GM08714 (cell line): Measurements from ENCODE around the gene PRAME.
"Not testable (repeated sequence)": the region's sequence is repeated elsewhere in the genome, so short reads cannot be mapped to it uniquely, and the experiment has no call there.

Experiments used
- H3K4me3 ChIP-seq: fragments of 200-500 bp; sonication (Bioruptor generic); 2 replicates; pipeline ENCODE4 v1.5.1; 2014; ENCODE audit warnings: mild to moderate bottlenecking, low read length, inconsistent platforms
- ZNF274 ChIP-seq: IDR thresholded peaks from 2 replicates; pipeline ENCODE4 v1.6.1; 2012; ENCODE audit warnings: mild to moderate bottlenecking, low read depth, low read length

Gene PRAME

DNA sequence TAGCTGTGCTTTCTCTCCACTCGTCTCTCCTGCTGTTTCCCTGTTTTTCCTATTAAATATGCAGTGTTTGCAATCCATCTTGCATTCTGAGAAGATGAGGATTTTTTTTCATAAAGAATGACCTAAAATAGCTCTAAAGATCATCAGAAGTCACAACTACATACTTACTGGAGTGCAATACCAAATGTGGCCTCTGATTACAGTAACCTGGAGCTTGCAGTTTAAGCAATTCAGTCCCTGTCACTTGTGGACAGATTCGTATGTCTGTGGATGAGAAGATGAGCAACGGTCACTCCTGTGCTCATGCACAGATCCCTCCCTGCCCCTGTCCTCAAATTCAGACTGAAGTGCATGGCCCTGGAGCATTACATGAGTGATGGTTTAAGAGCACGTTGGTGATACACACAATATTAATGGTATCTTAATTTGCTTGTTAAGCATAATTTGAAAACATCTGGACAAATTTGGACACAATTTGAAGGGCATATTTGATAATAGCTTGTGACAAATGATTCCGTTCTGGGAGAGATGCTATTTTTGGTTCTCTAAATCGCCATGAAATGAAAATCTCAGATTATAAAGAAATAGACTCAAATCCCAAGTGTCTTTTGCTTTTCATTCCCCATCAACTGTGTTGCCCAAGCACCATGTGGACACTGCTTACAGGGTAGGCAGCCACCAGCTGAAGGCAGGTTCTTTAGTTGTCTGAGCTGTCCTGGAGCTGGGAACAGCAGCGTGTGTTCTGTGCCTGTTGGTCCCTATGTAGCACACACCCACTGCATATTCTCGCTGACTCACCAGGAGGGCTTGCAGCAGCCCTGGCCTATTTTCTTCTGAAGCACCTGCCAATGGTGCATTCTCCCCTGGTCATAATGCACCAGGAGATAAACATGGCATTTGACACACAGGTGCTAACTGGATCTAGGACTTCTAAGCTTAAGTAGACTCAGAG lies 32.6 kb upstream of the PRAME start:
- no peak overlapping the region for H3K4me3 ChIP-seq
- no peak for TF ChIP-seq ZNF274

DNA sequence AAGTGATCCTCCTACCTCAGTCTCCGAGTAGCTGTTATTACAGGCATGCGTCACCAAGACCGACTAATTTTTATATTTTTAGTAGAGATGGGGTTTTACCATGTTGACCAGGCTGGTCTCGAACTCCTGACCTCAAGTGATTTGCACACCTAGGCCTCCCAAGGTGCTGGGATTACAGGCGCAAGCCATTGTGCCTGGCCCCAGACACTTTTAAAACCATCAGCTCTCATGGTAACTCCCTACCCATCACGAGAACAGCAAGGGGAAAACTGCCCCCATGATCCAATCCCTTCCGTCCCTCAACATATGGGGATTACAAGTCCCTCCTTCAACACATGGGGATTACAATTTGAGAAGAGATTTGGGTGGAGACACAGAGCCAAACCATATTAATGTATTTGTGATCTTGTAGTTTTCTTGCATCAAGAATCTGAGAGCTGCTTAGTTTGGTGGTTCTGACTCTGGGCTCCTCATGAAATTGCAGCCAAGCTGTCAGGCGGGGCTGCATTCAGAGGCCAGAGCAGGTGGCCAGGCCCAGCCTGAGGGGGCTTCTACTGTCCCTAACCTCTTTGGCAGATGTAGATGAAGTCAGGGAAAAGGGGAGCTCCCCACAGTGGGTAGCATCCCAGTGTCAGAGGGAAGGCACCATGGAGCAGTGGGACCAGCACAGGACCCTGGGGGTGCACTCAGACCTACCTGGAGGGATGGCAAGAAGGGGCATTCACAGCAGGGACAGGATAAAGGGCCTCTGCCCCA lies 31.2 kb upstream of the PRAME start:
- no peak overlapping the region for H3K4me3 ChIP-seq
- TF ChIP-seq ZNF274: no peak

DNA sequence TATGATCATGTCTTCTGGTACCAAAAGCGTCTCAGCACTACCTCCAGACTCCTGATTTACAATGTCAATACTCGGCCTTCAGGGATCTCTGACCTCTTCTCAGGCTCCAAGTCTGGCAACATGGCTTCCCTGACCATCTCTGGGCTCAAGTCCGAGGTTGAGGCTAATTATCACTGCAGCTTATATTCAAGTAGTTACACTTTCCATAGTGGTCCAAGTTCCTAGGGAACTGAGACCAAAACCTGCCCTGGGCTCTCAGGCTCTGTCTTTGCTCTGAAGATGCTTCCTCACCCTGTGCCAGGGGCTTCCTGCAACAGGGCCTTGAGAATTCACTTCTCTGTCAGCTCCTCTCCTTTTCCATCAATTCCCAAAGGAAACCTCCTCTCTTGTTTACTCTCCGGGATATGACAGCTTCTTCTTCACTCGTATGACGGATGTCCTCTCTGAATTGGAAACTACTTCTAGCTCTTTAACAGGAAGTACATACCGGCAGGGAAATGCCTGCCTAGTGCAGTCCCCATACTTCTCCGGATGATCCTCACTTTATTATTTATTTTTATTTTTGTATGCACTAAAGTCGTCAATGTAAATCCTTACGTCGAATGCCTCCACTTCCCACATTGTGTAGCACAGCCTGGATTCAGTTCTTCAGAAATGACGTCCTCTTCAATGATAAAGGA lies 29.6 kb upstream of the PRAME start:
- H3K4me3 ChIP-seq: no peak overlapping the region
- no peak for TF ChIP-seq ZNF274

DNA sequence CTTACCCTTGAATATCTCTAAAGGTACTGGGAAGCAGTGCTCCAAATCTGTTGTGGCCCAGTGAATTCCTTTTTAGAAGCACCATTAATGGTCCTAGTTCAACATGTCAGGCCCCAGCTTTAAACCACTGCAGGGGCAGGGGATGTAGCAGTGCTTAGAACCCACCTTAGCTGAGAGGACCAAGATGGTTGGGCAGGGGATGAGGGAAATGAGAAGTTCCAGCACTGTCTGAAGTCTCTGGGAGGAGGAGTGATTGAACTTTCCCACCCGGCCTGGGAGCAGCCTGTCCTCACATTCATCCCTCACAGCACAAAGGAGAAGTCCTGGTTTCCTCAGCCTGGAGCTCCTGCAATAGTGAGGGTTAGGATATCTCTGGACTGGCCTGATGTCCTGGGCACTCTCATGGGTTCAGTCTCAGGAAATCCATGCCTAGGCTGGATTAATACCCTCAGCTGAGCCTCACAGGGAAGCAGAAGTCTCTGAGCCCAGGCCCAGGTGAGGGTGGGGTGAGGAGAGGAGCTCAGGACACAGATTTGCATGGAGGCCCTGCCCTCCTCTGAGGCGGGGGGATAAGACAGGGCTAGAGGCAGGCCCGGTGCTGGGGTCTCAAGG lies 28.6 kb upstream of the PRAME start:
- no peak overlapping the region for H3K4me3 ChIP-seq
- no peak for TF ChIP-seq ZNF274

DNA sequence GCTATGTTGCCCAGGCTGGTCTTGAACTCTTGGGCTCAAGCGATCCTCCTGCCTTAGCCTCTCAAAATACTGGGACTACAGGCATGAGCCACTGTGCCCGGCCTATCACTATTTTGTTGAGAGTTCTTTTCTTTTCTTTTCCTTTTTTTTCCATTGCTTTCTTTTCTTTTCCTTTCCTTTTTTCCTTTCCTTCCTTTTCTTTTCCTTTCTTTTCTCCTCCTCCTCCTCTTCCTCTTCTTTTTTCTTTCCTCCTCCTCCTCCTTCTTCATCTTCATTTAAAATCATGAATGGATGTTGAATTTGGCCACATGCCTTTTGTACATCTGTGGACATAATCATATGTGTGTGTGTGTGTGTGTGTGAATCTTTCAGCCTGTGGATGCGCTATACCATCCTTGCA lies 25.7 kb upstream of the PRAME start:
- H3K4me3 ChIP-seq: no peak overlapping the region
- no peak for TF ChIP-seq ZNF274

DNA sequence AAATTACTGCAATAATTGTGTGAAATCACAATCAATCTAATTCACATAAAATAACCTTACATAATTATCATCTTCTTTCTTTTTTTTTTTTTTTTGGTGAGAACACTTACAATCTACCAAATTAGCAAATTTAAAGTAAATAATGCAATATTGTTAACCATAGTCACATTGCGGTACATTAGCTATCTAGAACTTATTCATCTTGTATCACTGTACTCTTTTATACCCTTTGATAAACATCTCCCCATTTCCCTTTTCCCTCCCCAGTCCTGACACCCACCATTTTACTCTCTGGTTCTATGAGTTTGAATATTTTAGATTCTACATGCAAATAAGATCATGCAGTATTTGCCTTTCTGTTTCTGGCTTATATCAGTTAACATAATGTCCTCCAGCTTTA lies 24.0 kb upstream of the PRAME start:
- no peak for TF ChIP-seq ZNF274
- no peak overlapping the region for H3K4me3 ChIP-seq

DNA sequence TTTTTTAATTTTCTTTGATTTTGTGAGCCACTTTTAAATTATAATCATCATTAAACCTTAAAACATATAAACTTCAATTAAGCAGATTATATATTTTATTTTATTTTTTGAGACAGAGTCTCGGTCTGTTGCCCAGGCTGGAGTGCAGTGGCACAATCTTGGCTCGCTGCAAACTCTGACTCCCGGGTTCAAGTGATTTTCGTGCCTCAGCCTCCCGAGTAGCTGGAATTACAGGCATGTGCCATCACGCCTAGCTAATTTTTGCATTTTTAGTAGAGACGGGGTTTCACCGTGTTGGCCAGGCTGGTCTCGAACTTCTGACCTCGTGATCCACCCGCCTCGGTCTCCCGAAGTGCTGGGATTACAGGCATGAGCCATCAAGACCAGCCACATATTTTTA lies 22.5 kb upstream of the PRAME start:
- H3K4me3 ChIP-seq: not testable (repeated sequence)

DNA sequence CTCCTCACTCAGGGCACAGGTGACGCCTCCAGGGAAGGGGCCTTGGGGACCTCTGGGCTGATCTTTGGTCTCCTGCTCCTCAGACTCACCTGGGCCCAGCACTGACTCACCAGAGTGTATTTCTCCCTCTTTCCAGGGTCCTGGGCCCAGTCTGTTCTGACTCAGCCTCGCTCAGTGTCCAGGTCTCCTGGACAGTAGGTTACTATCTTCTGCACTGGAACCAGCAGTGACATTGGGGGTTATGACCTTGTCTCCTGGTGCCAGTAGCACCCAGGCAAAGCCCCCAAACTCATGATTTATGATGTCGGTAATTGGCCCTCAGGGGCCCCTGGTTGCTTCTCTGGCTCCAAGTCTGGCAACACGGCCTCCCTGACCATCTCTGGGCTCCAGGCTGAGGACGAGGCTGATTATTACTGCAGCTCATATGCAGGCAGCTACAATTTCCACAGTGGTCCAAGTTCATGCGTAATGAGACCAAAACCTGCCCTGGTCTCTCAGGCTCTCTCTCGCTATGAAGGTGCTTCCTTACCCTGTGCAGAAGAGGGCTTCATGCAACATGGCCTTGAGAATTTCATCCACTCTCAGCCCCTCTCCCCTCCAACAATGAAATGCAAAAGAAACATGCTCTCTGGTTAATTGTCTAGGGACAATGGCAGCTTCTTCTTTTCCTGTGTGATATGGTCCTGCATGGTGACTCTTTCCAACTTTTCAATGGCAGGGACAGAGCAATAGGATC lies 21.0 kb upstream of the PRAME start:
- no peak for TF ChIP-seq ZNF274
- no peak overlapping the region for H3K4me3 ChIP-seq

DNA sequence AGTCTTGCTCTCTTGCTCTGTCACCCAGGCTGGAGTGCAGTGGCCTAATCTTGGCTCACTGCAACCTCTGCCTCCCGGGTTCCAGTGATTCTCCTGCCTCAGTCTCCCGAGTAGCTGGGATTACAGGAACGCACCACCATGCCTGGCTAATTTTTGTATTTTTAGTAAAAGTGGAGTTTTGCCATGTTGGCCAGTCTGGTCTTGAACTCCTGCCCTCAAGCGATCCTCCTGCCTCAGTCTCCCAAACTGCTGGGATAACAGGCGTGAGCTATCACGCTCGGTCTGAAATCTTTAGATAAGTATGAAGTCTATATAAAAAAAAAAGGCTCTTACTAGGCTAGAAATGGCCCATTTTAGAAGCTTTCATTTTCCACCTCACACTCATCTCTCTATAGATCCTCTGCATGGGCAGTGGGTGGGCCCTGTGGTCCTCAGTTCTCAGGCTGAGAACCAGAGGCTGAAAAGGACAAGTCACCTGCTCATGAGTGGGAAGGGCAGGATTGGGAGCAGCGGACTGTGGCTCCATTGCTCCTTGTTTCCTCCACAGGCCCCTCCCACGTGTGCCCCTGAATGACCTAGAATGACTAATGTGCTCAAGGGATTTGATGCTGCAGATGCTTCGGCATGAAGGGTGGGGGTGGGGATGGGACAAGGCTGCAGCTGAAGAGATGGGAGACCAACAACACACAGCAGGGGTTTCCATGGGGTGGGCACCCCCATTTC lies 19.8 kb upstream of the PRAME start:
- no peak for TF ChIP-seq ZNF274
- H3K4me3 ChIP-seq: no peak overlapping the region

DNA sequence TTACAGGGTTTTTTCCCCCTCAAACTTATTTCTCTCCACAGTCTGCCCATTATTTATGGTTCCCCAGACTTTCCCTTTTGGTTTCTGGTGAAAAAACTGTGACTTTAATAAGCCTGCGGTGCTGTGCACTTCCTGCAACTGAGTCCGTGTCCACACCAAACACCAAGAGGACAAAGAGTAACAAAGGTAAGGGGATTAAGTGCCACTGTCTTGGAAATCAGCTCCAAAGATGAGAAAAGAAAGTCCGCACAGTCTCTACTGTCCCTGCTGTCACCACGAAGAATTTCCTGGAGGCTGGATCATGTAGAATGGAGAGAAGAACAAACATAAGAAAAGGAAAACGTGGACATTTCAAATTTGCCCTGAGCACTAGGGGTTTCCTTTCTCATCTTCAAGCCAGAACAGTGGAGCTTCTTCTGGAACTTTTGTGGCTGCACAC lies 17.9 kb upstream of the PRAME start:
- no peak overlapping the region for H3K4me3 ChIP-seq
- no peak for TF ChIP-seq ZNF274

DNA sequence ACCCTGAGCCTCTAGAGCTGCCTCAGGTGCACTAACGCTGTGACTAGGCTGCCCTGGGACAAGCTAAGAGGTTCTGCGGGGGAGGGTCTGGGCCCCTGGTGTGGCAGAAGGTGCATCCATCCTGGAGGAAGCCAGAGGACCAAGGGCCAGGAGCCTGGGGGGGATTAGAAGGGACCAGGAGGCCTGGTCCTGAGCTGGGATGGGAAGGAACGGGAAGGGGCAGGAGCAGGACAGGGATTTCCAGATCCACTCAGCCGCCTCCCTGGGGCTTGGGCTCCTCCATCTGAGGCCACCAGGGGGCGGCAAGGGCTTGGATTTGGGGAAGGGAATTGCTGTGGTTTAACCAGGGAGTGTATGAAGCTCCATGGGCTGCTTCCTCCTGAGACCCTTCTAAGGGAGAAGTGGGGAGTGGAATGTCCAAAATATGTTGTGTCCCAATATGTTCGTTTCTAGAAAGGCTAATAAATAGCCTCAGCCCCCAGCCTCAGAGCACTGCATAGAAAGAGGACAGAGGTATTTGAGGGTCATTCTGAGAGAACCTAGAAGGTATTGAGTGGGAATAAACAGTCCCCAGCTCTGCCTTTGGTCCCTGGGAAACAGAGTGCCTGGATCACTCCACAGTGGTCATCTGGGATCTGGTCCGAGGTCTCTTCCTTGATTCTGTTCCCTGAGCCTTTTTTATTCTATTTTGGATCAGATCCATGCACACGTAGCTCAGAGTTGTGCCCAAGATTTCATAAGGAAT lies 17.4 kb upstream of the PRAME start:
- no peak overlapping the region for H3K4me3 ChIP-seq
- no peak for TF ChIP-seq ZNF274

DNA sequence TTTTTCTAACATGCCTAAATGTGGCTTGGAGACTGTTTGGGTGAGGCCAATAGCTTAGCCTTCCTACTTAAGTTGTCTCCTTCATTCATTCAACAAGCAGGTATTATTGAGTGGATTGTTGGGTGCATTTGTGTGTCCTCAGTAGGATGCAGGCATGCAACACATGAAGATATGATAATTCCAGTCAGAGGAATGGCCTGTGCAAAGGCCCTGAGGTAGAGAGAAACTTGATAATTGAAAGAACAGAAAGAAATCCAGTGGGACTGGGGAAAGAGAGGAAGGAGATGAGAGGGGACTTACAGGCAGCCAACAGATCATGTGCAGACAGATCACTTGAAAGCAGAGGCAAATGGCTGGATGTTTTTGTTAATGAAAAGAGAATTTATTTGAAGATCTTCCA lies 15.3 kb upstream of the PRAME start:
- no peak for TF ChIP-seq ZNF274
- no peak overlapping the region for H3K4me3 ChIP-seq
